ENCODE results near the gene PTGS1. TPM values are rescaled to one million over a fixed set of nuclear protein-coding genes. Genes with fewer than 3 reads are reported as not detected.
"Not testable (repeated sequence)": the region's sequence is repeated elsewhere in the genome, so short reads cannot be mapped to it uniquely, and the experiment has no call there.

The PTGS1 gene
- total RNA-seq, 4 donors from 2014 or later: 14.2 to 27.9 (median 20.2) TPM

GRCh38 chr9:122406070-122406890 is 35.5 kb downstream of the PTGS1 start:
- H3K9me3 ChIP-seq: no peaks in the 10 kb centered on the region
- no peaks in the 10 kb centered on the region for H3K36me3 ChIP-seq
- TF ChIP-seq POLR2AphosphoS5 (IDR thresholded peaks at IDR 0.05) (no peak), EP300 (IDR thresholded peaks at IDR 0.05; ENCODE audit: low read depth) (no peak), POLR2A (IDR thresholded peaks at IDR 0.05) (no peak), CTCF (IDR thresholded peaks at IDR 0.05) (no peak)
- intact Hi-C loops (cut with DNase I; ENCODE audit: low total_unique reads) (no loop called here), in situ Hi-C loops (cut with MboI; ENCODE audit: low pct_ligation_motif_present in 1 of 4, low pct_unique_long_range_greater_than_20kb in 1 of 4, low sequenced_read_pairs in 3 of 4) (no loop called here)
- WGBS, 2 donors (ENCODE audit: low coverage in 1 of 2): 82 to 100% methylated on average over 1 to 46 of the region's 61 CpGs
- DNase-seq: no peak
- peak overlapping the region in 1 of 4 donors; percentile 56 for H3K27ac ChIP-seq
- H3K4me3 ChIP-seq: peak overlapping the region in 1 of 4 donors; percentile 56
- no peaks in the 10 kb centered on the region for H3K27me3 ChIP-seq
- peaks cover 0 to 5% (median 0%) of the 10 kb centered on the region in 4 donors for H3K4me1 ChIP-seq

- H3K4me1 ChIP-seq; in situ Hi-C loops (cut with MboI; ENCODE audit: low pct_ligation_motif_present in 1 of 4, low pct_unique_long_range_greater_than_20kb in 1 of 4, low sequenced_read_pairs in 3 of 4); H3K9me3 ChIP-seq: not testable (repeated sequence)
Measured at GRCh38 chr9:122414108-122414507, 43.3 kb downstream of the PTGS1 start.

DNA sequence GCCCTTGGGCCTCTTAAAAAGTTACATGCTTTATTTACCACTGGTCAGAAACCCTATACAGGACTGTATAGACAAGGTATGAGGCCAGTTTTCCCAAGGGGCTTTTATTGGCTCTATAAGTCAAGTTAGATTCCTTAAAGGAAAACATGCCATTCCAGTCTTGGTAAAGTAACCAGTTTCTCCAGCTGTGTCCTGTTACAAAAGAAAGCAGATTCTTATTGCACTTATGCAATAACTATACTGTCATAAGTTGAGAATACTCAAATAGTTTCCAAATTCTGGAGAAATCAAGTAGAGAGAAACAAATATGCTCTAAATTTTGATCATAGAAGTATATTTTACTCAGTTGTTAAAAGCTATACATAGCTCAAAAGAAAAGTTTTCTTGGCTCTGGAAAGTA is 47.2 kb downstream of the PTGS1 start:
- in situ Hi-C loops (cut with MboI; ENCODE audit: low pct_ligation_motif_present in 1 of 4, low pct_unique_long_range_greater_than_20kb in 1 of 4, low sequenced_read_pairs in 3 of 4) (no loop called here), intact Hi-C loops (cut with DNase I; ENCODE audit: low total_unique reads) (no loop called here)
- Histone ChIP-seq H3K9me3 (peaks cover 9 to 12% of the 10 kb centered on the region in 2 donors), H3K27me3 (no peaks in the 10 kb centered on the region), H3K4me1 (no peaks in the 10 kb centered on the region), H3K27ac (no peak overlapping the region), H3K36me3 (no peaks in the 10 kb centered on the region), H3K4me3 (no peak overlapping the region)
- no peak for TF ChIP-seq POLR2A (IDR thresholded peaks at IDR 0.05)
- no peak for TF ChIP-seq CTCF (IDR thresholded peaks at IDR 0.05)
- TF ChIP-seq EP300 (IDR thresholded peaks at IDR 0.05; ENCODE audit: low read depth): no peak
- TF ChIP-seq POLR2AphosphoS5 (IDR thresholded peaks at IDR 0.05): no peak
- no peak for DNase-seq

More at GRCh38 chr9:122414108-122414507, 43.3 kb downstream of the PTGS1 start:
- 66% methylated on average over 7 of the region's 7 CpGs; no CpG with 5 or more reads in 1 of the 2 donors for WGBS, 2 donors (ENCODE audit: low coverage in 1 of 2)
- H3K27ac ChIP-seq; intact Hi-C loops (cut with DNase I; ENCODE audit: low total_unique reads); H3K27me3 ChIP-seq; H3K36me3 ChIP-seq; H3K4me3 ChIP-seq: not testable (repeated sequence)
- DNase-seq: peak; percentile 17

DNA sequence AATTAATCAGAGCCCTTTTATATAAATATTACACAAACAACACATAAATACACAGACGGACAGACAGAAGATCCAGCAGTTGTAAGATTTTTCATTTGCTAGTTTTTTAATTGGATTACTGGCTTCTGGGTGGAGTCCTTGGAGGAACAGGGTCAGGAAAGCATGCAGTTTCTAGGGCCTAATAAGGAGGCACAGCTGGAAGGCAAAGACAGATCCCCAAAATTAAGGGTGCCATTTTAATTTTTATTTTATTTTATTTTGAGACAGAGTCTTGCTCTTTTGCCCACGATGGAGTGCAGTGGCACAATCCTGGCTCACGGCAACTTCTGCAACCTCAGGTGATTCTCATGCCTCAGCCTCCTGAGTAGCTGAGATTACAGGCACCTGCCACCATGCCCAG is 49.5 kb downstream of the PTGS1 start:
- 86 to 90% methylated on average over 2 to 3 of the region's 3 CpGs for WGBS, 2 donors (ENCODE audit: low coverage in 1 of 2)
- no peak overlapping the region for H3K27ac ChIP-seq
- no peaks in the 10 kb centered on the region for H3K4me1 ChIP-seq
- TF ChIP-seq POLR2A (IDR thresholded peaks at IDR 0.05) (no peak), POLR2AphosphoS5 (IDR thresholded peaks at IDR 0.05) (no peak), CTCF (IDR thresholded peaks at IDR 0.05) (no peak), EP300 (IDR thresholded peaks at IDR 0.05; ENCODE audit: low read depth) (no peak)
- DNase-seq: no peak
- no peaks in the 10 kb centered on the region for H3K27me3 ChIP-seq
- in situ Hi-C loops (cut with MboI; ENCODE audit: low pct_ligation_motif_present in 1 of 4, low pct_unique_long_range_greater_than_20kb in 1 of 4, low sequenced_read_pairs in 3 of 4): no loop called here
- intact Hi-C loops (cut with DNase I; ENCODE audit: low total_unique reads): no loop called here
- no peak overlapping the region for H3K4me3 ChIP-seq
- no peaks in the 10 kb centered on the region for H3K36me3 ChIP-seq
- peaks cover 9 to 12% of the 10 kb centered on the region in 2 donors for H3K9me3 ChIP-seq
